ENCODE data around the gene DDRGK1.

The DDRGK1 gene

DNA sequence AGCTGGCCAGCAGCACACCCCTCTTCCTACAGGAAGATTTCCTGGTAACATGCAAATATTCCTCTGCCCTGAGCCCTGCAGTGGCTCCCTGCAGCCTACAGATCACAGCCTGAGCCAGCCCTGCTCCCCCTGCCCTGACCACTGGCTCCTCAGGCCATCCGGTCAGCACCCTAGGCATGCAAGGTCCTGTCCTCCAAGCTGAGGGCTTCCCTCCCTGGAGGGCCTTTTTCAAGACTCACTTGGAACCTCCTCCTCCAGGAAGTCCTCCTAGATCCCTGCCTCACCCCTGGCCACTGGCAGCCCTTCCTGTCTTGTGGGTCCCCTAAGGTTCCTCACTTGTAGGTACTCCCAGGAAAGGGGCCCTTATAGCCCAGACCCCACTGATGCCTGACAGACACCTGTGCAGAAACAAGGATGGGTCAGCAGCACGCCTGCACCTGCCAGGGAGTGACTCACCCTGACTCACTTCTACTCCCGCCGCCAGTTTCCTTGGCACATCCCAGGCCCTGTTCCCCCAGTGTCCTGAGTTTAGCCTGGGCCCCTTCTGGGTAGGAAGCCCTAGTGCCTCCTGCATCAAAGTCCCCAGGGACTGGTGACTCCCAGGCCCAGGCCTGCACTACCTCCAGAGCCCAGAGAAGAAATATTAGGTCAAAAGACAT is 31.3 kb upstream of the DDRGK1 start:
- in situ Hi-C loops (cut with MboI; ENCODE audit: low sequenced_read_pairs) = no loop called here

DNA sequence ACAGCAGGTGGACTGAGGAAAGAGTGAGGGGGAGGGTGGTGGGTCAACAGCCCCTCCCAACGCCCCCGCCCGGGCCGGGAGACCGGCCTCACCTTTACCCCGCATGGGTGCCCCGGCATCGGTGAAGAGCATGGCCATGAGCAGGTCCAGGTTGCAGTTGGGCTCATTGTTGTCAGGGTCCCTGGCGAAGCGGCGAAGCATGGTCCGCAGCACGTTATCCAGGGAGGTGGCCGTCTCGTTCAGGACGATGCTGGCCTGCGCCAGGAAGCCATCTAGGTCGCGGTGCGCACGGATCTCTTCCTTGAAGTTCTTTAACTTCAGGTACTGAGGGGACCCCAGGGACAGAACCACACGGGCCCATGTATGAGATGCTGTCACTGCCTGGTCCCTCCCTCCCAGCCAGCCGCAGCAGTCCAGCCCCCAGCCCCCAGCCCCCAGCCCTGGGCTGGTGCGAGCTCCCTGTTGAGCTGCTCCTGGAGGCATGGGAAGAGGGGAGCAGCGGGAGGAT is 29.6 kb upstream of the DDRGK1 start:
- in situ Hi-C loops (cut with MboI; ENCODE audit: low sequenced_read_pairs) = no loop called here

- in situ Hi-C loops (cut with MboI; ENCODE audit: low sequenced_read_pairs) = no loop called here
Measured at GRCh38 chr20:3233131-3233990, 28.9 kb upstream of the DDRGK1 start.

GRCh38 chr20:3231889-3232588 is 27.6 kb upstream of the DDRGK1 start:
- in situ Hi-C loops (cut with MboI; ENCODE audit: low sequenced_read_pairs) = no loop called here

- in situ Hi-C loops (cut with MboI; ENCODE audit: low sequenced_read_pairs) = no loop called here
Measured at GRCh38 chr20:3231116-3231515, 26.6 kb upstream of the DDRGK1 start.

GRCh38 chr20:3229798-3230197 is 25.3 kb upstream of the DDRGK1 start:
- in situ Hi-C loops (cut with MboI; ENCODE audit: low sequenced_read_pairs) = no loop called here

DNA sequence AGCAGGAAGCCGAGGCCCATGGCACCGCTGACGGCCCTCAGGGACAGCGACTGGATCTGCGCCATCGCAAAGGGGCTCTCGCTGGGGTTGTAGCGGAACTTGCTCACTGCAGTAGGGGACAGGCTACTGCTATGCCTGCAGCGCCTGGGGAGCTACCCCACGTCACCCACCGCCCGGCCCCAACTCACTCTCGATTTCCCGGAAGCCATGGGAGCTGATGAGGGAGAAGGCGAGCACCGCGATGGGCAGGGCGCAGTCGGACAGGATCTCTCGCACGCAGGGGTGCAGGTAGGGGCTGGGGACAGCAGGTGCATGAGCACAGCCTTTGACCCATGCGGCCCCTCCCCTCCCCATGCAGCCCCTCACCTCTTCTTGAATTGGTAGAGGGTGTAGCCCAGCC is 24.7 kb upstream of the DDRGK1 start:
- in situ Hi-C loops (cut with MboI; ENCODE audit: low sequenced_read_pairs) = no loop called here

DNA sequence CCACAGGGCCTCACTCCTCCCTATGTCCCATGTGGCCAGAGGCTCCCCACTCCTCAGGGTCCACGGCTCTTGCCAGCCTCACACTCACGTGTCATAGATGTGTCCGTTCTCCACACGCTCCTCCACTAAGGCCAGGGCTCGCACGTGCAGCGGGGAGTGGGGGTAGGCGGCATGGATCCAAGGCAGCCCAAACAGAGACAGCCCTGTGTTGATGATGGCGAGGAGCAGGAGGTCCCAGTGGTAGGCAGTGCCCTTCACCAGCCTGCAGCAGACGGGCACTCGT is 24.2 kb upstream of the DDRGK1 start:
- in situ Hi-C loops (cut with MboI; ENCODE audit: low sequenced_read_pairs) = no loop called here

- in situ Hi-C loops (cut with MboI; ENCODE audit: low sequenced_read_pairs) = no loop called here
Measured at GRCh38 chr20:3227936-3228749, 23.7 kb upstream of the DDRGK1 start.

- in situ Hi-C loops (cut with MboI; ENCODE audit: low sequenced_read_pairs) = no loop called here
Measured at GRCh38 chr20:3227506-3227905, 23.0 kb upstream of the DDRGK1 start.

DNA sequence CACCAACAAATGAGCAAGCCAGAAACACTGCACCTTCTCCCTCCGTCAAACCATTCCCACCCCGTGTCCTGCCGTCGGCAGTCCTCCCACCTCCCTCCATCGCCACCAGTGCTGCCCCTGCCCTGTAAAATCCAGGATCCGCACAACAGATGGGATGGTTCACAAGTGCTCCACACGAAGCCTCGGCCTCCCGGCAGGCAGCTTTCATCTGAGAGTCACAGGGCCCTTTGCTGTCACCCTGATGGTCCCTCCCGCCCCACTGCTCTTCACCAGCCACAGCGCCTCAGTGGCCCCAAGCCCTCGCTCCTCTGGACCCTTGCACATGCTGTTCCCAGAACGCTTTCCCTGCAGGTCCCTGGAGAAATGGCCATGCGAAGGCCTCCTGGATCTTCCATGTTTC is 22.4 kb upstream of the DDRGK1 start:
- in situ Hi-C loops (cut with MboI; ENCODE audit: low sequenced_read_pairs) = no loop called here

- in situ Hi-C loops (cut with MboI; ENCODE audit: low sequenced_read_pairs) = no loop called here
Measured at GRCh38 chr20:3226093-3226492, 21.6 kb upstream of the DDRGK1 start.

- in situ Hi-C loops (cut with MboI; ENCODE audit: low sequenced_read_pairs) = no loop called here
Measured at GRCh38 chr20:3224681-3225421, 20.4 kb upstream of the DDRGK1 start.

DNA sequence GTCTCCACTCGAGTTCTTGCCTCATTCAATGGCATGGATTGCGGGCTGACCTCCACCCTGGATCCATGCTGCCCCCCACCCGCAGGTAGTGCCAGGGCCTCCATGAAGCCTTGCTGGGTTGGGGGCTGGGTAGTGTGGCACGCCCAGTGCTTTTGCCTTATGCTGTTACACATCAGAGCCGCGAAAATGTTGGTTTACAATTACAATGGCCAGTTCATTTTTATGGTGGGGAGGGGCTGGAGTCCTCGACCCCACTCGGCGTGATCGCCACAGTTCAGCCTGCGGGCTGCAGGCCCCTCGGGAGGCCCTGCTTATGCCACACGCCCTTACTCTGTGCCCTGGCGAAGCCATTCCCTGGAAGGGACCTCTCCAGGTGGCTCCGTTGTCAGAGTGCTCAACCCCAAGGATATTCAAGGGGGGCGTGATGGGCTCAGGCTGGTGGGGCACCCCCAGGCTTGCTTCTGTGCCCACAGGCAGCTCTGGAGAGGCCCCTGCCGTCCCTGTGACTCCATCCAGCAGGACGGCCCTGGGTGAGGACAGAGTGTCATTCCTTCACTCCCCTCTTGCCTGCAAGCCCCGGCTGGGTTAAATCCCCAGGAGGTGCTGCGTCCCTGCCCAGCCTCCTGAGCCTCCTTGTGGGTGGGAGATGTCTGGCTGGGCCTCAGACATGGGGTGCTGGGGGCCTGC is 19.7 kb upstream of the DDRGK1 start:
- in situ Hi-C loops (cut with MboI; ENCODE audit: low sequenced_read_pairs) = no loop called here

DNA sequence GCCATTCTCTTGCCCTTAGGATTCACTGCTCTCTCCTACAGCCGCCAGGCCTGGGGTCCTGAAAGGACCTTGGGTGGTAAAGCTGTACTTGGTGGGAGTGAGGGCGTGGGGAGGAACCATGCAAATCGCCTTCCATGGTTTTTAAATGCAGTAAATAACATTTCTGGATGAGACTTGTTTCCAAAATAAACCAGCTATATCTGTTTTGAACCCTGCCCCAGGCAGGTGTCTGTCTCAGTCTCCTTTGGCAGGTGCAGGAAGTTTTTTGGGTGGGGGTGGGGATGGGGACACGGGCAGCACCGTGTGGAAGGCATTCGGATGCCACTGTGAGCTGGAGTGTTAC is 19.1 kb upstream of the DDRGK1 start:
- in situ Hi-C loops (cut with MboI; ENCODE audit: low sequenced_read_pairs) = no loop called here

DNA sequence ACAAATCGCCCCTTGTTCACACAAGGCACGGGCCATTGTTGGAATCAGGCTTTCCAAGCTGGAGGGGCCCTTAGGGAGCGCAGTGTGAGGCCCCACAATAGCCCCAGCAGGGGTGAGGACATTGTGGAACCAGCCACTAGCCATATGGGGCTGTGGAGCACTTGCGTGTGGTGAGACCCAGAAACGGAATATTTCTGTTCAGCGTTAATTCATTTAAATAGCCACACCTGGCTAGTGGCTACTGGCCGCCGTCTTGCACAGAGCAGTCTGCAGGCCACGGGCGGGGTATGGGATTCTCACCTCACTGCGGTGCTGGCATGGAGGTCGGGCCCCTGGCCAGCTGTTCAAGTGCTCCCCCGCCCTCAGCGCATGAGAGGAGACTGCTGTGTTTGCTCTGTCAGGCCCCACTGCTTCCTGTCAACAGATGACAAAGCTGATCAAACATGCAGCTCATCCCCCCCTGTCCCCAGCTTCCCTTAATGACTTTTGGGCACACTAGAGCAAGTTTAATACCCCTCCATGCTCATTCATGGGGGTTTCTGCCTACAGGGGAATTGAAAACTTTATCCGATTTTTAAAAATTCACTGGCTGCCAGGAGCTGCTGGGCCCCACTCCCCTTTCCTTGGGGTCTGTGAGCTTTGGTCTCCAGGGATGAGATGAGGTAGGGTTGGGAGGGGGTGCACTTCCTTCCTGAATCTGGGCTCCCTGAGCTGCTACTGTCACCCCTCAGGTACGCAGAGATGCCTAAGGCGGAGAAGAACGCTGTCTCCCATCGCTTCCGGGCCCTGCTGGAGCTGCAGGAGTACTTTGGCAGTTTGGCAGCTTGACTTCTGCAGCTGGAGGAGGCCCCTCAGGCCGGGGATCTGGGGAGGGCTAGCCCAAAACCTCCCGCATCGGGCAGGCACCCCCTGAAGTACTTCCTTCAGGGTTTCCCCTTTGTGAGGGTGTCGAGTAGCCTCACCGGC is 18.4 kb upstream of the DDRGK1 start:
- in situ Hi-C loops (cut with MboI; ENCODE audit: low sequenced_read_pairs) = no loop called here

DNA sequence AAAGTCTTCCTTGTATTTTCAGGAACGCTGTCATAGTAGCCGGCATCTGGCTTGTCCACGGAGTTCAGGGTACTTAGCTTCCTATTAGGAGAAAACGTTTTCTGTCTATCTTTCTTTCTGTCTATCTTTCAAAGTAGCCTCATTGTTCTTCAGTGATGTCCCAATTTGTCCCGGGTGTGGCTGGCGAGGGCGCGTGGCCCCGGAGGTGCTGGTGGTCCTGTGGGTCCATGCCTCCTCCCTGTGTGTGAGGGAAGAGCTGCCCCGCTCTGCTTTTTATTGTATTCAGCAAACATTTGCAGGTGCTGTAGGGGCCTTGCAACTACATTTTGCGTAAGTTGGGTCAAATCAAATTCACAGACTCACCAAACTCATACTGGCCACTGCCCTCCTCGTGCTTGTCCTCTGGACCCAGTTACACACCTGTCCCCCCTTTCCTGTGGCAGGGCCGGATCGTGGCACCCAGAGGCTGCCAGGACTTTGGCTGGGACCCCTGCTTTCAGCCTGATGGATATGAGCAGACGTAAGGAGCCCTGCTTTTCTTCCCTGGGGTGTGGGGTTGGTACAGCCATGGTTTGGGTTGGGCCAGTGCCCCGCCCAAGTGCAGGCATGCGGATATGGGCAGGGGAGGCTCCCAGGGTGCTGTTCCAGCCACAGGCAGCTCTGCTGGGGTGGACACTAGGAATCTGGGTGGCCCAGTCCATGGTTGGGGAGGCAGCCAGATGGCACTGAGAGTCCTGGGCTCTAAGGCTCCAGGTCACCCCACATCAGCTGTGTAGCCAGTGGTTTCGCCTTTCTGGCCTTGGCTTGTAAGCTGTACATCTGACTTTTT is 17.1 kb upstream of the DDRGK1 start:
- in situ Hi-C loops (cut with MboI; ENCODE audit: low sequenced_read_pairs) = no loop called here
